HG03342 (cell line): Measurements from ENCODE around the gene ALPK3.

ENCODE experiments used
- ATAC-seq: cut with Tn5 transposase; IDR thresholded peaks from one replicate; pipeline ENCODE4 v1.9.1; 2021; ENCODE audit warnings: mild to moderate bottlenecking, moderate library complexity; ENCODE audit not compliant: unreplicated experiment

Gene ALPK3, protein sequence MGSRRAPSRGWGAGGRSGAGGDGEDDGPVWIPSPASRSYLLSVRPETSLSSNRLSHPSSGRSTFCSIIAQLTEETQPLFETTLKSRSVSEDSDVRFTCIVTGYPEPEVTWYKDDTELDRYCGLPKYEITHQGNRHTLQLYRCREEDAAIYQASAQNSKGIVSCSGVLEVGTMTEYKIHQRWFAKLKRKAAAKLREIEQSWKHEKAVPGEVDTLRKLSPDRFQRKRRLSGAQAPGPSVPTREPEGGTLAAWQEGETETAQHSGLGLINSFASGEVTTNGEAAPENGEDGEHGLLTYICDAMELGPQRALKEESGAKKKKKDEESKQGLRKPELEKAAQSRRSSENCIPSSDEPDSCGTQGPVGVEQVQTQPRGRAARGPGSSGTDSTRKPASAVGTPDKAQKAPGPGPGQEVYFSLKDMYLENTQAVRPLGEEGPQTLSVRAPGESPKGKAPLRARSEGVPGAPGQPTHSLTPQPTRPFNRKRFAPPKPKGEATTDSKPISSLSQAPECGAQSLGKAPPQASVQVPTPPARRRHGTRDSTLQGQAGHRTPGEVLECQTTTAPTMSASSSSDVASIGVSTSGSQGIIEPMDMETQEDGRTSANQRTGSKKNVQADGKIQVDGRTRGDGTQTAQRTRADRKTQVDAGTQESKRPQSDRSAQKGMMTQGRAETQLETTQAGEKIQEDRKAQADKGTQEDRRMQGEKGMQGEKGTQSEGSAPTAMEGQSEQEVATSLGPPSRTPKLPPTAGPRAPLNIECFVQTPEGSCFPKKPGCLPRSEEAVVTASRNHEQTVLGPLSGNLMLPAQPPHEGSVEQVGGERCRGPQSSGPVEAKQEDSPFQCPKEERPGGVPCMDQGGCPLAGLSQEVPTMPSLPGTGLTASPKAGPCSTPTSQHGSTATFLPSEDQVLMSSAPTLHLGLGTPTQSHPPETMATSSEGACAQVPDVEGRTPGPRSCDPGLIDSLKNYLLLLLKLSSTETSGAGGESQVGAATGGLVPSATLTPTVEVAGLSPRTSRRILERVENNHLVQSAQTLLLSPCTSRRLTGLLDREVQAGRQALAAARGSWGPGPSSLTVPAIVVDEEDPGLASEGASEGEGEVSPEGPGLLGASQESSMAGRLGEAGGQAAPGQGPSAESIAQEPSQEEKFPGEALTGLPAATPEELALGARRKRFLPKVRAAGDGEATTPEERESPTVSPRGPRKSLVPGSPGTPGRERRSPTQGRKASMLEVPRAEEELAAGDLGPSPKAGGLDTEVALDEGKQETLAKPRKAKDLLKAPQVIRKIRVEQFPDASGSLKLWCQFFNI (N-terminal part only)

DNA sequence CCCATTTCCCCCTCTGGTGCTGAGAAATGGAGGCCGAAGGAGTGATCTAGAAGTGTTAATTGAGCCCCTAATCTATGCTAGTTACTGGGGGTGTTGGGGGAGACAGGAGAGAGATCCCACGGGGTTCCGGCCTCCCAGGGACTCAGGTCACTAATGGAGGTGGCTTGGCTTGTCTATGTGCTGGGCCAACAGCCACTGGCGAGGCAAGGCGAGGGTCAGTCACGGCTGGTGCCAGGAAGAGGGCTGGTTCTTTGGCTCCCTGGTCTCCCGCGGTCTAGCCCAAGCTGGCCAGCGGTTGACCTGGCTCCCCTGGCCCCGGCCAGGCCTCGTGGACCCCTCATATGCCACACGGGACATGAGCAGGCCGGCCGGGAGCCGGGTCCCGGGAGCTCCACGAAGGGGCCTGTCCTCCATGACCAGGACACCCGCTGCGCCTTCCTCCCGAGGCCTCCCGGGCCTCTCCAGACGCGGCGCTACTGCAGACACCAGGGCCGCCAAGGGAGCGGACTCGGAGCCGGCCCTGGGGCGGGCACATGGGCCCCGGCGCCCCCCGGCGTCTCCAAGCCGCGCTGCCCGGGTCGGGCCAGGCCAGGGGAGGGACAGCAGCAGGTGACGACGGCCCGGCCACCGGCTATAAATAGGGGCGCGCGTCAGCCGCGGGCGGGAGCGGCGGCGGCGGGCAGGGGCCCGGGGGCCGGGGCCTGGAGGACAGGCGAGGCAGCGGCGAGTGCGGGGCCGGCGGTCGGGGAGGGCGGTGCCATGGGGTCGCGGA lies at the start of gene ALPK3:
Gene ALPK3 (plus strand): TSS at position 663 of the 772 bp plus-strand sequence. CDS start 97 bp downstream, at position 760.
- no peak for ATAC-seq

DNA sequence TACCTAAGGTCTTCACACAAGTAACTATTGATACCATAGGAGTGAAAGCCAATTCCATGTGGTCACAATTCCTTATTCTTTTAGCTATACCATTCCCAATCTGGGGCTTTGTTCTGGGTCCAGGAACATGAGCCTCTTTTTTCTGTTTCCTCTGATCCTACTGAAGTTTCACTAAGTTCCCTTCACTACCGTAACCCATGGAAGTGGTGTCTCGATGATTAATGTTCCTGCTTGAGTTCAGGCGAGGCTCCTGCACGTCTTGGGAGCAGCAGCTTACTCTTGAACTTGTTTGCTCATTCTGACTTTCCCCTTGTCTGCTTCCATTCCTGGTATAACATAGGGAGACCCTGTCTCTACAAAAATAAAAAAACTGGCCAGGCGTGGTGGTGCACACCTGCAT lies 45.1 kb upstream of the ALPK3 start:
- ATAC-seq: no peak

DNA sequence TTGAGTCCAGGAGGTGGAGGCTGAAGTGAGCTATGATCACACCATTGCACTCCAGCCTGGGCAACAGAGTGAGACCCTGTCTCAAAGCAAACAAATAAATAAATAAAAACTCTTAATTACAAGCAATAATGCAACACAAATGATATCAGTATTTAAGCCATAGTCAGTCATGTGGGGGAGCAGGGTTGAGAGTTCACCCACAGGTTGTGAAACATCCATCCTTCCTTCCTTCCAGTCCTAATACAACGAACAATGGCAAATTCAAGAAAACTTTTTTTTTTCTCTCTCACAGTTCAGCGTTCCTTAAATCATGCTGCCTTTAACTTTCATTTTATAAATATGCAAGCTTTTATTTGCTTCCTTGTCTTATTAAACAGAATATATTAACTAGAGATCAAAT lies 44.7 kb upstream of the ALPK3 start:
- ATAC-seq: no peak

DNA sequence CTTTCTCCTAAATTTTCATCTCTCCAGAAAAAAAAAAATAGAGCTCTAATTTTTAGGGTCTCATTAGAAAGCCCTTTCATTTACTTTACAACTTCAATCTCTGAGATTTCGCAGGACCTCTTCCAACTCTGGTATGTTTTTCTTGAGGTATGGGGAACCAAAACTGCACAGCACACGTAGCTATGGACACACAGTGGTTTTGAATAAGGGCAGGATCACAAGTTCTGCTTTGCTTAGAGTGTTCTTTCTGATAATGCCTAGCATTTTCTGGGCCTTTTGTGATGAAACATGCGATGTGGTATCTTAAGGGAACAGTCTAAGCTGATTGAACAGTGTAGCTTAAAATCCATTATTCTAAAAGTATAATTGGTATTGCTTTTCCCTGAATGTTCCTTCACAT lies 43.4 kb upstream of the ALPK3 start:
- ATAC-seq: no peak

DNA sequence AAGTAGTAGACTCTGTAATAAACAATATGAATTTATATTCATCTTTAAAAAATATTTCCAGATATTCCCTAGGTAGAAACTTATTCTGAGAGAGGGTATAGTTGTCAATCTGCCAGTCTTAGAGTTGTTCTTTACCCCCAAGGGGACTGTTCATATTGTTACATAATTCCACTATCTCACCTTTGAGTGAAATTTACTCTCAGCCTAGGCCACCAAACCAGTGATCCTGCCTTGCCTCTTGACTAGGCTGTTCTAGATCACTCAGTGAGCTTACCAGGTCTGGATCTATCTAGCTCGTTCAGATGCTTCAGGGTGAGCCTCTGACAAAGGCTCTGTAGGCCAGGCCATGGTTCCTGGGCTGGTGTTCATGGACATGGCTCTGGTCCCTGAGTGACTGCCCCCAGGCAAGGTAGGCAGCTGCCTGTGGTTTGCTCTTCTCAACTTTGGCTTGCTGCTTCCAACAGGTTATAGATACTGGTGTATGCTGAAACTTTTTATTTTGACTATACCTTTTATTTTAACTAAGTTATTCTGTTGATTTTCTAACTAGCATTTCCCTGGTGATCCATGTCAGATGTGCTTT lies 41.2 kb upstream of the ALPK3 start:
- no peak for ATAC-seq

DNA sequence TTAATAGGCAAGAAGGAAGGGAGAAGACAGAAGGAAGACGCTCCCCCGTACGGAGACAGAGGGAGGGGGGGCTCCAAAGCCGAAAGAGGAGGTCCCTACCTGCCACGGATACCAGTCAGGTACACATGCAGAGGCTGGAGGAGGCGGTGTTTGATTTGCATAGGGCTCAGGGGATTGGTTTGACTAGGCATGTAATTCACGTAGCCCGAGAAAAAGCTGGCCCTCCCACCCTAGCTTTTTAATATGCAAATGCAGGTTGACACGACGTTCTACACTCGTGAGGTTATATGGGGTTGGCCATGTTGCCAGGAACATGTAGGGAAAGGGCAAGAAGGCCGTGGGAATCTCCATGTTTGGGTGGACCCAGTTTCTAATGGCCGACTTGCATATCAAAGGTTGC lies 39.0 kb upstream of the ALPK3 start:
- ATAC-seq: no peak

DNA sequence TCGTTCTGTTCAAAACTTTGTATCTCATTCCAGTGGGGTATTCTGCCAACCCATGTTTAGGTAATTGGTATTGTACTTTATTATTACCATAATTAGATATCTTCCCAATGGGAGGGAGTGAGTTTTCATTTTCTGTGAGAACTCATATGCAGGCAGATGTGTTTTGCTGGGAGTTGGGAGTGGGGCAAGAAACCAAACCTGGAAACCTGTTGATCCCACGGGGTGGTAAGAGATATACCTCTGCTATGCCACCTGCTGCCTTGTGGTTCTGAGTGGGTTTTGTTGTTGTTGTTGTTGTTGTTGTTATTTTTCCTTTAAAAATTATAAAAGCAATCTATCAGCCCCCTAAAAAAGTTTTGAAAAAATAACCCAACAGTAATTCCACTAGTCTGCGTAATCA lies 36.7 kb upstream of the ALPK3 start:
- no peak for ATAC-seq

DNA sequence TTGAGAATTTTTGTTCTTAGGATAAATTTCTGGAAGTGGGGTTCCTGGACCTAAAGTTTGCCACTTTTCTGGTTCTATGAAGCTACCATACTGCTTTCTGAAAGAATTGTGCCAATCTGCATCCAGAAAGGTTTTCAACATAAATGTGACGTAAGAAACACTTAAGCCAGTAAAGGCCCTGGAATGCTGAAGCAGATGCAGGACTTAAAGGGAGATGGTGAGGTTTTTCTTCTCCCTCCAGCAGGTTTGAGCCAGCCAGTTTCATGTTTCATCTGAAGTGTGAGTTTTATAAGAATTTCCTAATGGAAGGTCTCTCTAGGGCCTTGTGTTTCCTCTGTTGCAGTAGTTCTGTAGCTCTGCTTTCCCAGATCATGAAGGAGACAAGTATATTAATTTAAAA lies 35.7 kb upstream of the ALPK3 start:
- ATAC-seq: no peak

DNA sequence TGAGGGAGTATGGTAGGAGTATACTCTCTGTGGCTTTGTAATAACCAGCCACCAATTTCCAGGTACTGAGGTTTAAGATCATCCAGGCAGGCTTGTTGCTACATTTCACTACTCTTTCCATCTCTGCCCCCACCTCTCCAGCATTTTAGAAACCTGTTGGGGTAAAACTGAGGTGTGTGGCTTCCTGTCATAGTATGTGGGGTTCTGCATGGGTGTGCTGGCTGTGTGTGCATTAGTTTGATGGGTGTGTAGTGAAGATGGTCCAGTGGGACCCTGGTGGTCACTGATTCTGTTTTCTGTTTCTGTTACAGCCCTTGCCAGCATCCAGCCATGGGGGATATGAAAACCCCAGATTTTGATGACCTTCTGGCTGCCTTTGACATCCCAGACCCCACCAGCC lies 34.8 kb upstream of the ALPK3 start:
- ATAC-seq: no peak

DNA sequence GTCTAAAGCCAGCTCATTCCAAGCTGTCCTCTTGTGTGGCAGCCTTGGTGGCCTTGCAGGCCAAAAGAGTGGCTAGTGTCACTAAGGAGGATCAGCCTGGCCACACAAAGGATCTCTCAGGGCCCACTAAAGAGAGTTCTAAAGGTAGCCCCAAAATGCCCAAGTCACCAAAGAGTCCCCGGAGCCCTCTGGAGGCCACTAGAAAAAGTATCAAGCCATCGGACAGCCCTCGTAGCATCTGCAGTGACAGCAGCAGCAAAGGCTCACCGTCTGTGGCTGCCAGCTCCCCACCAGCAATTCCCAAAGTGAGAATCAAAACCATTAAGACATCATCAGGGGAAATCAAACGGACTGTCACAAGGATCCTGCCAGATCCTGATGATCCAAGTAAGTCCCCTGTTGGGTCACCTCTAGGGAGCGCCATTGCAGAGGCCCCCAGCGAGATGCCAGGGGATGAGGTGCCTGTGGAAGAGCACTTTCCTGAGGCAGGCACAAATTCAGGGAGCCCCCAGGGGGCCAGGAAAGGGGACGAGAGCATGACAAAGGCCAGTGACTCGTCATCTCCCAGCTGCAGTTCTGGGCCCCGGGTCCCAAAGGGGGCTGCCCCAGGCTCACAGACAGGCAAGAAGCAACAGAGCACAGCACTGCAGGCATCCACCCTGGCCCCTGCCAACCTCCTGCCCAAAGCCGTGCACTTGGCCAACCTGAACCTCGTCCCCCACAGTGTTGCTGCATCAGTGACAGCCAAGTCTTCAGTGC lies 33.5 kb upstream of the ALPK3 start:
- ATAC-seq: no peak

DNA sequence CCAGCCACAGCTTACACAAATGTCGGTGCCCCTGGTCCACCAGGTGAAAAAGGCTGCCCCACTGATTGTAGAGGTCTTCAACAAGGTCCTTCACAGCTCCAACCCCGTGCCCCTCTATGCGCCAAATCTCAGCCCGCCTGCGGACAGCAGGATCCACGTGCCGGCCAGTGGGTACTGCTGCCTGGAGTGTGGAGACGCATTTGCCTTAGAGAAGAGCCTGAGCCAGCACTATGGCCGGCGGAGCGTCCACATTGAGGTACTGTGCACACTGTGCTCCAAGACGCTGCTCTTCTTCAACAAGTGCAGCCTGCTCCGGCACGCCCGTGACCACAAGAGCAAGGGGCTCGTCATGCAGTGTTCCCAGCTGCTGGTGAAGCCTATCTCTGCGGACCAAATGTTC lies 32.9 kb upstream of the ALPK3 start:
- no peak for ATAC-seq

DNA sequence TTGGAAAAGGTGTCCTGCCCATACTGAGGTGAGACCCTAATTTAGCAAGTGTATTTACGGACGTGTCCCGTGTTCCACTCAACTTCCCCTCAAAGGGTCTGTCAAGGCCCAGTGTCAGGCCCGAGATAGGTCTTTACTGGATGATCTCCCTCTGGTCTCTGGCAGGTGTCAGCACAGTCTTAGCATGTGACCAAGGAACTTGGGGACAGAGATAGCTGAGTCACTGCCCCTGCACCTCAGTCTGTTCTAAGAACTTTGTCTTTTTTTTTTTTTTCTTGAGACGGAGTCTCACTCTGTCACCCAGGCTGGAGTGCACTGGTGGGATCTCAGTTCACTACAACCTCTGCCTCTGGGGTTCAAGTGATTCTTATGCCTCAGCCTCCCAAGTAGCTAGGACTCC lies 32.1 kb upstream of the ALPK3 start:
- no peak for ATAC-seq

DNA sequence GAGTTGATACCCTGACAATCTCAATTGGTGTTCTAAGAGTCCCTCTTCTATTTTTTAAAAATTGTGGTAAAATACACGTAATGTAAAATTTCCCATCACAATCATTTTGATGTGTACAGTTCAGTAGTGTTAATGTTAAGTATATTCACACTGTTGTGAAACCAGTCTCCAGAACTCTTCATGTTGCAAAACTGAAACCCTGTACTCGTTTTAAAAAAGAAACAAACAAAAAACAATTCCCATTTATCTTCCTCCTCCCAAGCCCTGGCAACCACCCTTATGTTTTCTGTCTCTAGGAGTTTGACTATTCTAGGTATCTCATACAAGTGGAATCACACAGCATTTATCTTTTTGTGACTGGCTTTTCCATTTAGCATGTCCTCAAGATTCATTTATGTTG lies 28.7 kb upstream of the ALPK3 start:
- no peak for ATAC-seq

DNA sequence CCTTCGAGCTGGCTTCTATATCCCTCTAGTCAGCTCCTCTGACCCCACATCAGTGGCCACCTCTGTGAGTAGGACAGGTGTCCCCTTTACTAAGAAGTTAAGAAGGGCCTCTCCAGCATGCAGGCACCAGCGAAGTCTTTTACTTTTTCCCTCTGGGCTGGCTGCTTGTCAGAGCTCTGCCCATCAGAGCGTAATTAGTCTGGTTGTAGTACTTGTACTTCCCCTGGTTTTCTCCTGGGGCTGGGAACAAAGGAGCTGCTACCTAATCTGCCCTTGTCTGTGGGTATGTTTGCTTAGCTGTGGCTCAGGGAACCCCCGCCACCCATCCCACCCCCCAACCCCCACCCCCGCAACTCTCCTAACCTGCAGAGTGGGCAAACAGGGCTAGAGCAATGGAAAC lies 27.4 kb upstream of the ALPK3 start:
- no peak for ATAC-seq

DNA sequence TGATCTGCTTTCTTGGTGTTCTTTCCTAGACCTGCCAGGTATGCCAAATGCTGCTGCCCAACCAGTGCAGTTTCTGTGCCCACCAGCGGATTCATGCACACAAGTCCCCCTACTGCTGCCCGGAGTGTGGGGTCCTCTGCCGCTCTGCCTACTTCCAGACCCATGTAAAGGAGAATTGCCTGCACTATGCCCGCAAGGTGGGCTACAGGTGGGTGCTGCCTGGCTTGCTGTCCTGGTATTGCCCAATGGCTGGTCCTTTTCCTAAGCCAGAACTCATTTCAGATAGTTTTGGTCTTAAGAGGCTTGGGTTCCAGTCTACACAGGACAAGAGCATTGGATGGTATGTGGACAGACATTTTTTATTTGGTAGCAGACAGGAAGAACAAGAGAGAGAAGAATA lies 26.5 kb upstream of the ALPK3 start:
- no peak for ATAC-seq

DNA sequence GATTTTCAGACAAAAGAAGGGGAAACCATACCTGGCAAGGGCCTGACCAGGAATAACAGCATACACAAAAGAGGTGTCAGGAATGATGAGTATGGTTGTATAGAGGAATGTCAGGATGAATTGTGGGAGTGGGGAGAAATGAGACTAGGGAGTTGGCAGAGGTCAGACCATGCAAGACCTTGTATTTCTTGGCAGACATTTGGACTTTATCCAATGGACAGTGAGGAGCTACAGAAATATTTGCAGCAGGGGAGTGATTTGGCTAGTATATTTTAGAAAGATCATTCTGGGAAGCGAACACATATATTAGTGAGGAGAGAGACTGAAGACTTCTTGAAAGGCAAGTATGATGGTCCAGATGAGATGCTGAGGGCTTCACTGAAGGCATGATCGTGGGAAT lies 25.4 kb upstream of the ALPK3 start:
- ATAC-seq: no peak

DNA sequence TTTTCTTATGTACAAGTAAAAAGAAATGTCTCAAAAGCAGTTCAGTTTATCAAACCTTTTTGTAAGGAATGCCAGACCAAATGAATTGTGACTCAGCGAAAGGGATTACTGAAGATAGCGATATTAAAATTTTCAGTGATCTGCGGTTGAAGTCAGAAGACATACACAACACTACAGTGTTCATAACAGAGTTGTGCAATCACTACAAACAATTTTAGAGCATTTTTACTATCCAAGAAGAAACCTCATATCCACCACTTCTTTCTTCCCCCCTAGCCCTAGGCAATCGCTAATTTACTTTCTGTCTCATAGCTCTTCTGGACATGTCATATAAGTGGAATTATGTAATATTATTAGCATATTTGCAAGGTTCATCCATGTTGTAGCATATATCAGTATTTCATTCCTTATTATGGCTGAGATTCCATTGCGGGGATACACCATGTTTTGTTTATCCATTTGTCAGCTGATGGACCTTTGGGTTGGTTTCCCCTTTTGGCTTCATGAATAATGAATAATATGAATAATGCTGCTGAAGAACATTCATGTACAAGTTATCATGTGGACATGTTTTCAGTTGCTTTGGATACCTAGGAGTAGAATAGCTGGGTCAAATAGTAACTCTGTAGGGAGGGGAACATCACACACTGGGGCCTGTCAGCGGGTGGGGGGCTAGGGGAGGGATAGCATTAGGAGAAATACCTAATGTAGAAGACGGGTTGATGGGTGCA lies 23.6 kb upstream of the ALPK3 start:
- ATAC-seq: no peak

DNA sequence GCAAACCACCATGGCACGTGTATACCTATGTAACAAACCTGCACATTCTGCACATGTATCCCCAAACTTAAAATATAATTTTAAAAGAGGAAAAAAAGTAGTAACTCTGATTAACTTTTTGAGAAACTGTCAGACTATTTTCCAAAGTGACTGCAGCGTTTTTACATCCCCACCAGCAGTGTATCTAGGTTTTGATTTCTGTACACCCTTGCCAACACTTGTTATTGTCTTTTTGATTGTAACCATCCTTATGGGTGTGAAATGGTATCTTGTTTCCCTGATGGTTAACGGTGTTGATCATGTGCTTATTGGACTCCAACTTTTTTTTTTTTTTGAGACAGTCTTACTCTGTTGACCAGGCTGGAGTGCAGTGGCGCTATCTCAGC lies 23.0 kb upstream of the ALPK3 start:
- no peak for ATAC-seq

DNA sequence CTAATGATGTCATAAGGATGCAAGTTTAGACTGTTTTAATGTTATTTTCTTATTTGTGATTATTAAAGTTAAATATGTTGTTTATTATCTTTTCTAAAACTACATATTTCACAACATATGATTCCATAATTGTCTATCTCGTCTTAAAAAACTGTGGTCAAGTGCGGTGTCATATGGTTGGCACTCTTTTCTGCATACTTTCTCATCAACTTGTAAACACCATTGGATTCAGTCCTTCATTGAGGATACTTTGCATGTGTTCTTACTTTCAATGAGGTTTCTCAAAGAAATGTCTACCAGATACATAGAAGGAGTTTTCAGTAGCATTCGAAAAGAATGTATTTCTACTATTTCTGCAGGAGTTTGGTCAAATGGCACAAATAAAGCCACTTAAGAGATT lies 22.0 kb upstream of the ALPK3 start:
- no peak for ATAC-seq
